ENCODE data around the gene APOC3. TPM values are rescaled to one million over a fixed set of nuclear protein-coding genes. Genes with fewer than 3 reads are reported as not detected.
A peak's percentile ranks its signal among the peaks of the same experiment; 100 is the strongest.

Gene APOC3
- total RNA-seq, 3 donors from 2014 or later (not counting 1 experiment from before 2014, with no cell fraction given): not detected

- Histone ChIP-seq H3K9me3 (ENCODE audit: control insufficient read depth, insufficient read depth, low read length) (no peaks in the 10 kb centered on the region), H3K4me1 (ENCODE audit: control insufficient read depth, insufficient read depth, low read length) (peaks cover 30% of the 10 kb centered on the region), H3K27me3 (ENCODE audit: control insufficient read depth, insufficient read depth, low read length) (no peaks in the 10 kb centered on the region), H3K27ac (ENCODE audit: low read length) (peak overlapping the region; percentile 84), H3K36me3 (ENCODE audit: control insufficient read depth, insufficient read depth, low read length) (peaks cover 33% of the 10 kb centered on the region), H3K4me3 (ENCODE audit: low read length) (peak overlapping the region; percentile 77)
- Mint-ChIP-seq H3K9me3 (no peaks in the 10 kb centered on the region), H3K4me3 (peak overlapping the region; percentile 98), H3K27ac (peak overlapping the region; percentile 96 to 97), H3K36me3 (peaks cover 19% of the 10 kb centered on the region), H3K27me3 (ENCODE audit: low read depth in 2 of 2) (no peaks in the 10 kb centered on the region), H3K4me1 (peaks cover 30 to 41% of the 10 kb centered on the region in 2 donors)
- intact Hi-C loops (cut with micrococcal nuclease): loop anchor here (2.0 kb wide), 1 partner anchor 438 kb away; no protein-coding TSS in a partner anchor
- ATAC-seq (no peak), DNase-seq (no peak)
- 69% methylated on average over 1 of the region's 4 CpGs for WGBS (ENCODE audit: insufficient coverage)
- TF ChIP-seq CTCF (IDR thresholded peaks at IDR 0.05): no peak
Measured at GRCh38 chr11:116788534-116788933, 41.2 kb upstream of the APOC3 start.

GRCh38 chr11:116788975-116789374 lies 40.7 kb upstream of the APOC3 start:
- Mint-ChIP-seq H3K36me3 (peaks cover 19% of the 10 kb centered on the region), H3K9me3 (no peaks in the 10 kb centered on the region), H3K4me3 (peak overlapping the region; percentile 98), H3K4me1 (peaks cover 30 to 40% of the 10 kb centered on the region in 2 donors), H3K27me3 (ENCODE audit: low read depth in 2 of 2) (no peaks in the 10 kb centered on the region), H3K27ac (peak overlapping the region; percentile 96 to 97)
- TF ChIP-seq CTCF (IDR thresholded peaks at IDR 0.05): no peak
- WGBS (ENCODE audit: insufficient coverage): 98% methylated on average over 3 of the region's 4 CpGs
- DNase-seq (no peak), ATAC-seq (no peak)
- no peaks in the 10 kb centered on the region for H3K27me3 ChIP-seq (ENCODE audit: control insufficient read depth, insufficient read depth, low read length)
- intact Hi-C loops (cut with micrococcal nuclease): loop anchor here (2.0 kb wide), 1 partner anchor 438 kb away; no protein-coding TSS in a partner anchor
- H3K9me3 ChIP-seq (ENCODE audit: control insufficient read depth, insufficient read depth, low read length): no peaks in the 10 kb centered on the region
- H3K27ac ChIP-seq (ENCODE audit: low read length): no peak overlapping the region
- H3K4me3 ChIP-seq (ENCODE audit: low read length): no peak overlapping the region
- peaks cover 30% of the 10 kb centered on the region for H3K4me1 ChIP-seq (ENCODE audit: control insufficient read depth, insufficient read depth, low read length)
- H3K36me3 ChIP-seq (ENCODE audit: control insufficient read depth, insufficient read depth, low read length): peaks cover 28% of the 10 kb centered on the region

GRCh38 chr11:116790167-116791001 lies 39.3 kb upstream of the APOC3 start:
- no peak for TF ChIP-seq CTCF (IDR thresholded peaks at IDR 0.05)
- H3K36me3 Mint-ChIP-seq: peaks cover 5% of the 10 kb centered on the region
- H3K27ac Mint-ChIP-seq: no peak overlapping the region
- ATAC-seq: no peak
- Histone ChIP-seq H3K27ac (ENCODE audit: low read length) (no peak overlapping the region), H3K9me3 (ENCODE audit: control insufficient read depth, insufficient read depth, low read length) (no peaks in the 10 kb centered on the region), H3K4me1 (ENCODE audit: control insufficient read depth, insufficient read depth, low read length) (peaks cover 30% of the 10 kb centered on the region), H3K36me3 (ENCODE audit: control insufficient read depth, insufficient read depth, low read length) (peaks cover 14% of the 10 kb centered on the region), H3K27me3 (ENCODE audit: control insufficient read depth, insufficient read depth, low read length) (no peaks in the 10 kb centered on the region), H3K4me3 (ENCODE audit: low read length) (no peak overlapping the region)
- DNase-seq: no peak
- 87% methylated on average over 53 of the region's 53 CpGs for WGBS (ENCODE audit: insufficient coverage)
- H3K9me3 Mint-ChIP-seq: no peaks in the 10 kb centered on the region
- intact Hi-C loops (cut with micrococcal nuclease): loop anchor here (1.0 to 5.0 kb wide), 3 partner anchors 46 to 316 kb away; no protein-coding TSS in a partner anchor
- H3K4me1 Mint-ChIP-seq: peaks cover 22 to 35% of the 10 kb centered on the region in 2 donors
- H3K27me3 Mint-ChIP-seq (ENCODE audit: low read depth in 2 of 2): no peaks in the 10 kb centered on the region
- H3K4me3 Mint-ChIP-seq: no peak overlapping the region

All from natural killer cell (primary cell).